Measurements from ENCODE around the gene ACTL8.

The ACTL8 gene

DNA sequence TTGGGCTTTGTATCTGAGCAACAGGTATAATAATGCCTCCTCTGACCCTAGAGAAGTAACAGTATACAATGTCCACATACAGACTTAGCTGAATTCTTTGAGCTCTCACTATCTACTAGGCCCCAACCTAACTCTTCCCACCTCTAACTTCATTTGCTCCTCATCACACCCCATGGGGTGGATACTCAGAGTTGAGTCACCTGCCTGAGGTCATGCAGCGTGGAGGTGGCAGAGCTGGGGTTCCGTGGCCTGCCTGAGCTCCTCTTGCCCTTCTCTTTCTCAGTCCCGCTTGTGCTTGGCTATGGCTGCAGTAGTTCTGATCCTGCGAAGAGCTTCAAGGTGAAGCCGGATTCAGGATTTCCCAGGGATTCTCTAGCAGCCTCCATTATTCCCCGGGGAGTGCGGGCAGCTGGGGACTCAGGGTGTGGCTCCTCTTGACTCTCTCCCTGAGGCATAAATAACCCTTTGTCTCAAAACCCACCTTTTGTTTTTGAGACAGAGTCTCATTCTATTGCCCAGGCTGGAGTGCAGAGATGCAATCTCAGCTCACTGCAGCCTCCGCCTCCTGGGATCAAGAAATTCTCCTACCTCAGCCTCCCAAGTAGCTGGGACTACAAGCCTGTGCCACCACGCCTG, 29.9 kb upstream of the ACTL8 start:
- TF ChIP-seq, protein P1, sequence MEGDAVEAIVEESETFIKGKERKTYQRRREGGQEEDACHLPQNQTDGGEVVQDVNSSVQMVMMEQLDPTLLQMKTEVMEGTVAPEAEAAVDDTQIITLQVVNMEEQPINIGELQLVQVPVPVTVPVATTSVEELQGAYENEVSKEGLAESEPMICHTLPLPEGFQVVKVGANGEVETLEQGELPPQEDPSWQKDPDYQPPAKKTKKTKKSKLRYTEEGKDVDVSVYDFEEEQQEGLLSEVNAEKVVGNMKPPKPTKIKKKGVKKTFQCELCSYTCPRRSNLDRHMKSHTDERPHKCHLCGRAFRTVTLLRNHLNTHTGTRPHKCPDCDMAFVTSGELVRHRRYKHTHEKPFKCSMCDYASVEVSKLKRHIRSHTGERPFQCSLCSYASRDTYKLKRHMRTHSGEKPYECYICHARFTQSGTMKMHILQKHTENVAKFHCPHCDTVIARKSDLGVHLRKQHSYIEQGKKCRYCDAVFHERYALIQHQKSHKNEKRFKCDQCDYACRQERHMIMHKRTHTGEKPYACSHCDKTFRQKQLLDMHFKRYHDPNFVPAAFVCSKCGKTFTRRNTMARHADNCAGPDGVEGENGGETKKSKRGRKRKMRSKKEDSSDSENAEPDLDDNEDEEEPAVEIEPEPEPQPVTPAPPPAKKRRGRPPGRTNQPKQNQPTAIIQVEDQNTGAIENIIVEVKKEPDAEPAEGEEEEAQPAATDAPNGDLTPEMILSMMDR (IDR thresholded peaks at IDR 0.05; ENCODE audit: control insufficient read depth, insufficient read depth, low read depth, low read length, missing control alignments) = no peak
- no peak for DNase-seq (ENCODE audit: low read depth)

DNA sequence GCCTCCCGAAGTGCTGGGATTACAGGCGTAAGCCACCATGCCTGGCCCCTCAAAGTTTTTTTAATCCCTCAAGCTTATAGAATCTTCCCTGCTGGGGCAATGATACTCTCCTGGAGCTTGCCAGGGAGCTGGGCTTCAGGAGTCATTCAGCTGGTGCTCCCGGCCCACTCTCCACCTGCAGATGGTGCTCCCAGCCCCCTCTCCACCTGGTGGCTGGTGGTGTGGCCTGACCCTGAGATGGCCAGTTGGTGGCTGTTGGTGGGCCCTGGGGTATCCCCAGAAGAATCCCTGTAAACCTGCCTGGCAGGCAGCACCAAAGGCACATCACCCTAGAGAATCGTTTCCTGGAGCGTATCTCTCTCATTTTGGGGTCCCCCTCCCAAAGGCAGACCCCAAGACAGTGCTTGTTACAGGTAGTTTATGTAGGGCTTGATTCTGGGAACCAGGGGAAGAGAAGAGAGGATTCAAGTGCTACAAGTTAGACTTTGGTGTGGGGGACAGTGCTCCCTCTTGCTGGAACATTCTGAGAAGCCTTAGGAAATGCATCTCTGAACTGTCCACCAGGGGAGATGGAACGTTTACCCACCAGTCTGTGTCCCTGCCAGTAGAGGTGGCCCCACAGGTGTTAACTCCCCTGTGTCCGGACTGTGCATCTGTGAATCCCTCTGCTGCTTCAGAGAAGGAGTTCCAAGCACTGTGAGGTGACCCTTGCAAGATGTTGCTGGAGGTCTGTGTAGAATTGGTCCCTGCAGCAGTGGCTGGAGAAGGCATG, 29.1 kb upstream of the ACTL8 start:
- H3K4me3 ChIP-seq (ENCODE audit: control insufficient read depth, low read depth, low read length) = no peak overlapping the region
- TF ChIP-seq, protein P1 (IDR thresholded peaks at IDR 0.05; ENCODE audit: control insufficient read depth, insufficient read depth, low read depth, low read length, missing control alignments) = no peak
- no peak for DNase-seq (ENCODE audit: low read depth)

More for the DNA sequence above, 29.9 kb upstream of the ACTL8 start:
- no peak overlapping the region for H3K4me3 ChIP-seq (ENCODE audit: control insufficient read depth, low read depth, low read length)

DNA sequence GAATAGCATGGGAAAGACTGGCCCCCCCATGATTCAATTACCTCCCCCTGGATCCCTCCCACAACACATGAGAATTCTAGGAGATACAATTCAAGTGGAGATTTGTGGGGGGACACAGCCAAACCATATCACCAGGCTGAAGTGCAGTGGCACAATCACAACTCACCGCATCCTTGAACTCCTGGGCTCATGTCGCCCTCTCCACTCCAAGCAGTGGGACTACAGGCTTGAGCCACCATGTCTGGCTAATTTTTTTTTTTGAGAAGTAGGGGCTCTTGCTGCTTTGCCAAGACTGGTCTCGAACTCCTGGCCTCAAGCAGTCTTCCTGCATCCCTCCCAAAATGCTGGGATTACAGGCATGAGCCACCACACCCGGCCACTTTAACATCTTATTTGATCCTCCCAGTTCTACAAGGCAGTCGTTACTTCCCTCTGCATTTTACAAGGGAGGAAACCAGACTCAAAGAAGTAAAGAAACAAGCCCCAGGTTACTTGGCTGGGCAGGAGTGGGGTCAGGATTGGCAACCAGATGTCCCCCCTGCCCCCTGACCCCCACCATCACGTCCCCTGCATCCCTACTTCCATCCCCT, 26.9 kb upstream of the ACTL8 start:
- H3K4me3 ChIP-seq (ENCODE audit: control insufficient read depth, low read depth, low read length) = no peak overlapping the region
- TF ChIP-seq, protein P1 (IDR thresholded peaks at IDR 0.05; ENCODE audit: control insufficient read depth, insufficient read depth, low read depth, low read length, missing control alignments) = no peak
- DNase-seq (ENCODE audit: low read depth) = no peak

DNA sequence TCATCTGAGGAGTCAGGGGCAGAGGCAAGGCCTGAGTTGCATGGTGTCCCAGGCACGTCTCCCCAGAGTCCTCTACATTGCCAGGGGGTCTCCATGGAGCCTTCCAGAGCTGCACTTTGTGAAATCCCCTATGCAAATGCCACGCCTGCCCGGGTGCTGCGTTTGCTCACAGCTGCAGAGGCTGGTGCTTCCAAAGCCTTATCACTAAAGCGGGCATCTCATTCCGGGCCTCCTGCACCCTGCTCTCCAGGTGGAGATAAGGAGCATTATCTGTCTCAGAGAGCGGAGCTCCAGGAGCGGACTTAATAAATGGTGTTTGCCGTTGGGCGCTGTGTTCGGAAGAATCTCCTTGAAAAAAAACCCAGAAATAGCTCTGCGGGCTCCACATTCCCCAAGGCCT, 25.9 kb upstream of the ACTL8 start:
- H3K4me3 ChIP-seq (ENCODE audit: control insufficient read depth, low read depth, low read length) = no peak overlapping the region
- DNase-seq (ENCODE audit: low read depth) = no peak
- TF ChIP-seq, protein P1 (IDR thresholded peaks at IDR 0.05; ENCODE audit: control insufficient read depth, insufficient read depth, low read depth, low read length, missing control alignments) = no peak

DNA sequence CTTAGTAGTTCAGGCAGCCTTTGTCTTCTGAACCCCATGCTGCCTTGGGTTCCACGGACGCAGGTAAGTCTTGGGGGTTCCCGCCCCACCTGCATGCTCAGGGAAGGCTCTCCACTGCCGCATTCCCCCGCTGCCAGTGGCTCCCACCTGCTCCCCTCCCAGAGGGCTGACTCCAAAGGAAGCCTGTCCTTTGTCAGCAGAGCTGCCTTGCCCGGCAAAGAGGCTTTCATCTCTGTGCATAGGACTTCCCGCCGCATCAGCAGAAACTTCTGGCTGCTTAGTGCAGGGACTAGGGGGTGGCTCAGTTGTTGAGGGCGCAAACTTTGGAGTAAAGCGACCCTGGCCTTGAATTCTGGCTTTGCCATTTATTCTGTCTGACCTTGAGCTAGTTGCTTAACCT, 25.2 kb upstream of the ACTL8 start:
- no peak for DNase-seq (ENCODE audit: low read depth)

DNA sequence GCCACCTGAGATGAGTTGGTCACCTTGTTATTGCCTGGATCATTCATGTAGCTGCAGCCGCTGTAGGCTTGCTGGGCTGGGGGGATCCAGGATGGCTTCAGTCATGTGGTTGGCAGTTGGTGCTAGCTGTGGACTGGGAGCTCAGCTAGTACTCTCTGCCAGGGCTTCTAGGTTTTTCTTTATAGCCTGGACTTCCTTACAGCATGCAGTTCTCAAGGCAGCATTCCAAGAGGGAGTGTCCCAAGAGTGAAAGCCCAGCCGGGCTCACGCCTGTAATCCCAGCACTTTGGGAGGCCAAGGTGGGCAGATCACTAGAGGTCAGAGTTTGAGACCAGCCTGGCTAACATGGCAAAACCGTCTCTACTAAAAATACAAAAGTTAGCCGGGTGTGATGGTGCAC, 23.7 kb upstream of the ACTL8 start:
- H3K4me3 ChIP-seq (ENCODE audit: control insufficient read depth, low read depth, low read length) = no peak overlapping the region
- TF ChIP-seq, protein P1 (IDR thresholded peaks at IDR 0.05; ENCODE audit: control insufficient read depth, insufficient read depth, low read depth, low read length, missing control alignments) = no peak
- no peak for DNase-seq (ENCODE audit: low read depth)

More for the DNA sequence above, 25.2 kb upstream of the ACTL8 start:
- H3K4me3 ChIP-seq (ENCODE audit: control insufficient read depth, low read depth, low read length) = no peak overlapping the region
- TF ChIP-seq, protein P1 (IDR thresholded peaks at IDR 0.05; ENCODE audit: control insufficient read depth, insufficient read depth, low read depth, low read length, missing control alignments) = no peak

Measured in AG09309 (cell line).